OCI-LY3 (cell line): ENCODE results near the gene KLHL3.

Experiments used
- H2AFZ ChIP-seq: fragments of 200-600, 300-600 bp; shearing (Covaris generic); 2 replicates; pipeline ENCODE4 v1.6.0; 2014; ENCODE audit warnings: antibody characterized with exemption, low read depth, low read length
- H3K27ac ChIP-seq: fragments of 200-600, 300-600 bp; sonication (generic); 2 replicates; pipeline ENCODE4 v1.5.1; 2014; ENCODE audit warnings: mild to moderate bottlenecking, low read length, moderate library complexity, mixed read lengths
- H3K27me3 ChIP-seq: fragments of 200-600, 300-600 bp; sonication (generic); 2 replicates; pipeline ENCODE4 v1.6.1; 2014; ENCODE audit warnings: low read depth, low read length, mixed read lengths
- H3K36me3 ChIP-seq: fragments of 200-600, 300-600 bp; sonication (generic); replicated peaks from 2 replicates; pipeline ENCODE3; 2014; ENCODE audit warnings: low read depth, low read length, mixed read lengths
- H3K4me1 ChIP-seq: fragments of 300-600, 200-600 bp; sonication (generic); 2 replicates; pipeline ENCODE4 v1.6.1; 2014; ENCODE audit warnings: low read length, mixed read lengths
- H3K4me2 ChIP-seq: fragments of 200-600, 300-600 bp; sonication (generic); 2 replicates; pipeline ENCODE4 v1.6.1; 2014; ENCODE audit warnings: low read length, mixed read lengths
- H3K4me3 ChIP-seq: fragments of 300-600, 200-600 bp; sonication (generic); 2 replicates; pipeline ENCODE4 v1.5.1; 2014; ENCODE audit warnings: antibody characterized with exemption, mild to moderate bottlenecking, low read length, moderate library complexity
- H3K79me2 ChIP-seq: fragments of 300-600, 200-600 bp; shearing (Covaris generic); 2 replicates; pipeline ENCODE4 v1.6.1; 2014; ENCODE audit warnings: mild to moderate bottlenecking, low read length, mixed read lengths
- H3K9ac ChIP-seq: fragments of 300-600, 200-600 bp; shearing (Covaris generic); 2 replicates; pipeline ENCODE4 v1.6.0; 2014; ENCODE audit warnings: mild to moderate bottlenecking, low read length, moderate library complexity
- H3K9me3 ChIP-seq: fragments of 200-600, 300-600 bp; shearing (Covaris generic); 2 replicates; pipeline ENCODE4 v1.6.1; 2014; ENCODE audit warnings: low read length, mixed read lengths; ENCODE audit not compliant: insufficient read depth
- H4K20me1 ChIP-seq: fragments of 200-600, 300-600 bp; sonication (generic); 2 replicates; pipeline ENCODE4 v1.6.1; 2016; ENCODE audit warnings: low read length, mixed read lengths; ENCODE audit not compliant: insufficient read depth
- EZH2phosphoT487 ChIP-seq: fragments of 200-600 bp; shearing (Covaris generic); IDR thresholded peaks from 2 replicates; pipeline ENCODE4 v1.6.1; 2018; ENCODE audit warnings: antibody characterized with exemption, mixed run types, low read depth
- TF ChIP-seq, protein P1 (sequence below): fragments of 200-600, 300-600 bp; sonication (generic); IDR thresholded peaks from 2 replicates; pipeline ENCODE4 v1.5.1; 2014; ENCODE audit warnings: antibody characterized with exemption, low read length, low read depth

Gene KLHL3

GRCh38 chr5:137737349-137738131 is 1.7 kb upstream of the KLHL3 start:
- H3K36me3 ChIP-seq, result no peaks in the 10 kb centered on the region
- no peak for TF ChIP-seq EZH2phosphoT487
- TF ChIP-seq, protein P1, sequence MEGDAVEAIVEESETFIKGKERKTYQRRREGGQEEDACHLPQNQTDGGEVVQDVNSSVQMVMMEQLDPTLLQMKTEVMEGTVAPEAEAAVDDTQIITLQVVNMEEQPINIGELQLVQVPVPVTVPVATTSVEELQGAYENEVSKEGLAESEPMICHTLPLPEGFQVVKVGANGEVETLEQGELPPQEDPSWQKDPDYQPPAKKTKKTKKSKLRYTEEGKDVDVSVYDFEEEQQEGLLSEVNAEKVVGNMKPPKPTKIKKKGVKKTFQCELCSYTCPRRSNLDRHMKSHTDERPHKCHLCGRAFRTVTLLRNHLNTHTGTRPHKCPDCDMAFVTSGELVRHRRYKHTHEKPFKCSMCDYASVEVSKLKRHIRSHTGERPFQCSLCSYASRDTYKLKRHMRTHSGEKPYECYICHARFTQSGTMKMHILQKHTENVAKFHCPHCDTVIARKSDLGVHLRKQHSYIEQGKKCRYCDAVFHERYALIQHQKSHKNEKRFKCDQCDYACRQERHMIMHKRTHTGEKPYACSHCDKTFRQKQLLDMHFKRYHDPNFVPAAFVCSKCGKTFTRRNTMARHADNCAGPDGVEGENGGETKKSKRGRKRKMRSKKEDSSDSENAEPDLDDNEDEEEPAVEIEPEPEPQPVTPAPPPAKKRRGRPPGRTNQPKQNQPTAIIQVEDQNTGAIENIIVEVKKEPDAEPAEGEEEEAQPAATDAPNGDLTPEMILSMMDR, result no peak
- no peak overlapping the region for H3K4me2 ChIP-seq
- no peaks in the 10 kb centered on the region for H3K9me3 ChIP-seq
- no peaks in the 10 kb centered on the region for H4K20me1 ChIP-seq
- no peak overlapping the region for H3K9ac ChIP-seq
- H3K27ac ChIP-seq, result no peak overlapping the region
- H3K27me3 ChIP-seq, result no peaks in the 10 kb centered on the region
- H3K4me3 ChIP-seq, result no peak overlapping the region
- H2AFZ ChIP-seq, result no peak overlapping the region
- H3K4me1 ChIP-seq, result peaks cover 8% of the 10 kb centered on the region
- no peaks in the 10 kb centered on the region for H3K79me2 ChIP-seq

GRCh38 chr5:137736496-137736895 is 607 bp upstream of the KLHL3 start:
- no peak overlapping the region for H3K4me3 ChIP-seq
- peaks cover 8% of the 10 kb centered on the region for H3K4me1 ChIP-seq
- no peak overlapping the region for H3K9ac ChIP-seq
- H3K79me2 ChIP-seq, result no peaks in the 10 kb centered on the region
- no peaks in the 10 kb centered on the region for H3K27me3 ChIP-seq
- no peaks in the 10 kb centered on the region for H3K9me3 ChIP-seq
- no peaks in the 10 kb centered on the region for H4K20me1 ChIP-seq
- no peak overlapping the region for H2AFZ ChIP-seq
- H3K36me3 ChIP-seq, result no peaks in the 10 kb centered on the region
- TF ChIP-seq, protein P1, result no peak
- no peak for TF ChIP-seq EZH2phosphoT487
- no peak overlapping the region for H3K27ac ChIP-seq
- no peak overlapping the region; the same call in 1 of the 2 replicates for H3K4me2 ChIP-seq

DNA sequence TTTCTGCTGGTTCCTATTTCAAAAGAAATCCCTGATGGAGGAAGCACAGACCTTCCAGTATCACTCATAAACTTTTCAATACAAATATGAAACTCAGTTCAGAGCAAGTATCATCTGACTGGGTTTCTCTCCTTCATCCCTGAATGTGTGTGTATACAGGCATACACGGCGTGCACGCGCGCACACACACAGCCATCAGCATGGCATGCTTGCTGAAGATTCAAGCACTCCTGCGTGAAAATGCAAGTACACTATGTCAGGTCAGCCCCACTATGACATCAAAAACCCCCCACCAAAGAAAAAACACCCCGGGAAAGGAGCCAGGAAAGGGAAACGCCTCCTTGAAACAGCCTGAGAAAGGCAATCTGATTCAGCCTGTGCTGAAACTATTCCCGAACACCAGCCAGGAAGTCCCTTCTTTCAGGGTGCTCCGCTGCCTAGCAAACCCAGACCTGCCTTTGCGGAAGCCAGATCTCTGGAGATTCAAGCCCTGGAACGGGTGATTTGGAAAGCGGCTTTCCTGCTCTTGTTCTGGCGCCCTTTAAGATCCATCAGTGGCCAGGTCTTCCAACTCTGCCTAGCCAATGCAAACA is 831 bp downstream of the KLHL3 start:
- H3K9ac ChIP-seq, result no peak overlapping the region
- H4K20me1 ChIP-seq, result no peaks in the 10 kb centered on the region
- no peaks in the 10 kb centered on the region for H3K9me3 ChIP-seq
- H3K36me3 ChIP-seq, result no peaks in the 10 kb centered on the region
- H3K27me3 ChIP-seq, result no peaks in the 10 kb centered on the region
- no peak overlapping the region for H2AFZ ChIP-seq
- H3K4me2 ChIP-seq, result no peak overlapping the region
- no peaks in the 10 kb centered on the region for H3K79me2 ChIP-seq
- H3K27ac ChIP-seq, result no peak overlapping the region
- no peak for TF ChIP-seq EZH2phosphoT487
- TF ChIP-seq, protein P1, result no peak
- H3K4me3 ChIP-seq, result no peak overlapping the region
- H3K4me1 ChIP-seq, result peaks cover 8% of the 10 kb centered on the region

DNA sequence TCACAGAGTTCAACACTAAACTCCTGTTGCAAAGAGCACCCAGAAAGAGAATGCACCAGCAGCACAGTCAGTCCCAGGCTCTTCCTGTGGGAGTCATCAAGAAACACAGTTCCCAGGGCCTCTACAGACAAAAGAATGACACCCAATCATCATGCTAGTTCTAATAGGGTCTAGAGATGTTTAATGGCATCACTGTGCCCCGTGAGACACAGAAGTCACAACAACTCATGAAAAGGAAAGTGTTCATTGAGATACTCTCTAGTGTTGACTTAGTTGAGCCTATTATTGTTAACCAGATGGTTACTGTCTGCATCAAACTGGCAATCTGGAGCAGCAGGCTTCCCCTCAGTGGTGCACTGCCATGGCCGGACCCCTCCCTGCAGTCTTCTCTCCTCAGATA is 1.6 kb downstream of the KLHL3 start:
- no peaks in the 10 kb centered on the region for H3K36me3 ChIP-seq
- H3K4me2 ChIP-seq, result no peak overlapping the region
- no peak overlapping the region for H3K27ac ChIP-seq
- no peak overlapping the region for H2AFZ ChIP-seq
- no peaks in the 10 kb centered on the region for H3K27me3 ChIP-seq
- H3K79me2 ChIP-seq, result no peaks in the 10 kb centered on the region
- TF ChIP-seq, protein P1, result no peak
- TF ChIP-seq EZH2phosphoT487, result no peak
- H4K20me1 ChIP-seq, result no peaks in the 10 kb centered on the region
- no peak overlapping the region for H3K9ac ChIP-seq
- H3K4me3 ChIP-seq, result no peak overlapping the region
- H3K9me3 ChIP-seq, result no peaks in the 10 kb centered on the region
- H3K4me1 ChIP-seq, result peaks cover 8% of the 10 kb centered on the region
